ES-I3 (cell line): ENCODE data around the gene SSNA1.
A peak's percentile ranks its signal among the peaks of the same experiment; 100 is the strongest.

Experiments
- H3K36me3 ChIP-seq: 2 replicates; pipeline ENCODE4 v1.6.1; 2013; ENCODE audit warnings: mild to moderate bottlenecking, low read length, control low read depth, moderate library complexity; ENCODE audit not compliant: insufficient read depth
- H3K4me1 ChIP-seq: 2 replicates; pipeline ENCODE4 v1.6.1; 2013; ENCODE audit warnings: mild to moderate bottlenecking, control low read depth, low read length; ENCODE audit not compliant: insufficient read depth
- H3K9ac ChIP-seq: 2 replicates; pipeline ENCODE4 v1.6.1; 2013; ENCODE audit warnings: low read depth, mild to moderate bottlenecking, low read length, moderate library complexity
- H3K9me3 ChIP-seq: 2 replicates; pipeline ENCODE4 v1.6.1; 2013; ENCODE audit warnings: mild to moderate bottlenecking, low read length, moderate library complexity; ENCODE audit not compliant: control insufficient read depth, insufficient read depth

SSNA1 gene

GRCh38 chr9:137161558-137162486, 26.7 kb upstream of the SSNA1 start:
- Histone ChIP-seq H3K36me3 (no peaks in the 10 kb centered on the region), H3K9ac (no peak overlapping the region; the same call in 1 of the 2 replicates), H3K9me3 (no peaks in the 10 kb centered on the region), H3K4me1 (no peaks in the 10 kb centered on the region)

DNA sequence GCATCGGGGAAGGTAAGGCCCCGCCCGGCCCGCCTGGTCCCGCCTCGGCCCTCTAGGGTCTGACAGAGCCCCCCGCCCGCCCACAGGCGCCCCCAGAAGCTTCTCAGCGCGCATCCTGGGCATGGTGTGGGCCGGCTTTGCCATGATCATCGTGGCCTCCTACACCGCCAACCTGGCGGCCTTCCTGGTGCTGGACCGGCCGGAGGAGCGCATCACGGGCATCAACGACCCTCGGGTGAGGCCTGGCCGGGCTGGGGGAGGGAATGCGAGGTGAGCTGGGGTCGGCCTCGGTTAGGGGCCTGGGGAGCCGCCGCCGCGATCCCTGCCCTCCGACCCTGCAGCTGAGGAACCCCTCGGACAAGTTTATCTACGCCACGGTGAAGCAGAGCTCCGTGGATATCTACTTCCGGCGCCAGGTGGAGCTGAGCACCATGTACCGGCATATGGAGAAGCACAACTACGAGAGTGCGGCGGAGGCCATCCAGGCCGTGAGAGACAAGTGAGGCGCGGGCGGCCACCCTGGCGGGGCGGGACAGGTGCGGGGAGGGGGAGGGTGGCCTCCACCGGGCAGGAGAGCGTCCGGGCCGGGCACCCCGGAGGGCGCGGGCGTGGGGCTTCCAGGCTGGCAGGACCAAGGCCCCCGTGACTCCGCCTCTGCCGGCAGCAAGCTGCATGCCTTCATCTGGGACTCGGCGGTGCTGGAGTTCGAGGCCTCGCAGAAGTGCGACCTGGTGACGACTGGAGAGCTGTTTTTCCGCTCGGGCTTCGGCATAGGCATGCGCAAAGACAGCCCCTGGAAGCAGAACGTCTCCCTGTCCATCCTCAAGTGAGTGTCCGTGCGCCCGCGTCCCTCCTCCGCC, 25.7 kb upstream of the SSNA1 start:
- Histone ChIP-seq H3K9ac (peak overlapping the region; percentile 28; the same call in 1 of the 2 replicates), H3K9me3 (no peaks in the 10 kb centered on the region), H3K36me3 (no peaks in the 10 kb centered on the region), H3K4me1 (no peaks in the 10 kb centered on the region)

GRCh38 chr9:137163365-137163715, 25.1 kb upstream of the SSNA1 start:
- Histone ChIP-seq H3K4me1 (no peaks in the 10 kb centered on the region), H3K9me3 (no peaks in the 10 kb centered on the region), H3K36me3 (no peaks in the 10 kb centered on the region), H3K9ac (peak overlapping the region; percentile 28; the same call in 1 of the 2 replicates)

DNA sequence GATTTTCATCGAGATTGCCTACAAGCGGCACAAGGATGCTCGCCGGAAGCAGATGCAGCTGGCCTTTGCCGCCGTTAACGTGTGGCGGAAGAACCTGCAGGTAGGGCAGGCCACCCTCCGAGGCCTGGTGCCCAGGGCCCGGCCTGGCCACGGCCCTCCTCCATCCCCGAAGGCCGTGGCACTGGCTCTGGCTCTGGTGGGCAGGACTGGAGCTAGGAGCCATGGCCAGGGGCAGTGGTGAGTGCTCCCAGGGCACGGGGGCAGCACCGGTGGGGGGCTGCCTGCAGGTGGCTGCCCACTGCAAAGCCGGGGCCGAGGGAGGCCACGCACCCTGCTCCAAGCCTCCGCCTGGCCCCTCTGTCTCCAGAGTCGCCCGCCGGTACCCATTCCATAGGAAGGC, 24.7 kb upstream of the SSNA1 start:
- Histone ChIP-seq H3K36me3 (no peaks in the 10 kb centered on the region), H3K9ac (no peak overlapping the region), H3K4me1 (no peaks in the 10 kb centered on the region), H3K9me3 (no peaks in the 10 kb centered on the region)

DNA sequence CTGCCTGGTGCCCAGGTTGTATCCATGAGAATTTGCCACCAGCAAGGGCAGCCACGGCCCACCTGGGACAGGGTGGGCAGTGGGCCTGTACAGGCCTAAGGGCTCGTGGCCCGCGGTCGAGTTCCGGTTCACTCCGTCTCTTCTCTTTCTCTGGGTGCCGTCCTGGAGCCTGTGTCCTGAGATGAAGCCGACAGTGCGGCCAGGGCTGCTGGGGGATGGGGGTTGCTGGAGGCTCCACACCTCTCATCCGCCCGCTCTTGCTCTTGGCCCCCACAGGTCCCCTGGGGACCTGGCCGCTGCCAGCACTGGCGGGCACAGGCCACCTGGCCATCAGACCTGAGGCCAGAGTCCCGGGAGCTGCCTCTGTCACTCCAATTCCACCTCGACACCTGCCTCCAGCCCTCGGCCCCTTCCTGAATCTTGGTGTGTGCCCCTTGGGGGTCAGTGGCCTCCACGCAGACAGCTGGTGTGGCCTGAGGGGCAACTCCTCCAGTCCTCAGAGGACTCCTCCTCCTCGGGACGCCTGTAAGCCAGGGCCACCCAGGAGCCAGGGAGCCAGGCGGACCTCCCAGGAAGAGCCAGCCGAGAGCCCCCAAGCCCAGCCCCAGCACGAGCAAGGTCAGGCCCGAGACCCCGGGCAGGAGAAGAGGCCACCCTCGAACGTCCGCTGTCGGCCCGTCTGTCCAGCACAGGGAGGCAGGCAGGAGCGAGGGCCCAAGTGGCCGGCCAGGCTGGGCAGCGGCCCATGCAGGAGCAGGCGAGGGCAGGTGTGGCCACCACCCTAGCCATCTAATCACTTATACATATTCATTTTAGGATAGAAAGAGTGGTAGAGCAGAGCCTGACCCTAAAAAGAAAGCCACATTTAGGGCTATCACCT, 23.9 kb upstream of the SSNA1 start:
- Histone ChIP-seq H3K36me3 (no peaks in the 10 kb centered on the region), H3K9ac (no peak overlapping the region), H3K9me3 (no peaks in the 10 kb centered on the region), H3K4me1 (no peaks in the 10 kb centered on the region)

DNA sequence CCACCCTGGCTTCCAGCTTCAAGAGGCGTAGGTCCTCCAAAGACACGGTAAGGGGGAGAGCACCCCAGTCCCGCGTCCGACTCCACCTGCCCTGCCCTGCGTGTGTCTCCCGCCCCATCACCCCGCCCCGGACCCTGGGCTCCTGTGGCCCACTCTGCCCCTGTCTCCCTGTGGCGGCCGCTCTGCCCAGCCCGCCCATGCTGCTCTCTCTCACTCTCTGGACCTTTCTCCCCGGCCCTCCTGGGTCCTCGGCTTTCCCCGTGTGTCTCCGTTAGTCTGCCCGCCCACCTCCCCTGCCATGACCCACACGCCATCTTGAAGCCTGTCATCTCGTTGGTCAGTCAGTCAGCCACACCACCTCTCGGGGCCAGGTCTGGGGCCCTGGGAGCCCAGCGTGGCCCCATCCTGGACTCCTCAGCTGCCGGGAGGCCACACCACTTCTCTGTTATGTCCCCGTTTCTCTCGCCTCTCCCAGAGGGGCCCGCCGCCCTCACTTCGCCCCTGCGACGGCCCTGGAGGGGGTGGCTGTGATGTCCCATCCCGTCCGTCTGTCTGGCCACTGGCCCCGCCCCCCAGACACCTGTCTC, 23.1 kb upstream of the SSNA1 start:
- no peaks in the 10 kb centered on the region for H3K9me3 ChIP-seq
- no peaks in the 10 kb centered on the region for H3K36me3 ChIP-seq
- no peaks in the 10 kb centered on the region for H3K4me1 ChIP-seq
- no peak overlapping the region for H3K9ac ChIP-seq

DNA sequence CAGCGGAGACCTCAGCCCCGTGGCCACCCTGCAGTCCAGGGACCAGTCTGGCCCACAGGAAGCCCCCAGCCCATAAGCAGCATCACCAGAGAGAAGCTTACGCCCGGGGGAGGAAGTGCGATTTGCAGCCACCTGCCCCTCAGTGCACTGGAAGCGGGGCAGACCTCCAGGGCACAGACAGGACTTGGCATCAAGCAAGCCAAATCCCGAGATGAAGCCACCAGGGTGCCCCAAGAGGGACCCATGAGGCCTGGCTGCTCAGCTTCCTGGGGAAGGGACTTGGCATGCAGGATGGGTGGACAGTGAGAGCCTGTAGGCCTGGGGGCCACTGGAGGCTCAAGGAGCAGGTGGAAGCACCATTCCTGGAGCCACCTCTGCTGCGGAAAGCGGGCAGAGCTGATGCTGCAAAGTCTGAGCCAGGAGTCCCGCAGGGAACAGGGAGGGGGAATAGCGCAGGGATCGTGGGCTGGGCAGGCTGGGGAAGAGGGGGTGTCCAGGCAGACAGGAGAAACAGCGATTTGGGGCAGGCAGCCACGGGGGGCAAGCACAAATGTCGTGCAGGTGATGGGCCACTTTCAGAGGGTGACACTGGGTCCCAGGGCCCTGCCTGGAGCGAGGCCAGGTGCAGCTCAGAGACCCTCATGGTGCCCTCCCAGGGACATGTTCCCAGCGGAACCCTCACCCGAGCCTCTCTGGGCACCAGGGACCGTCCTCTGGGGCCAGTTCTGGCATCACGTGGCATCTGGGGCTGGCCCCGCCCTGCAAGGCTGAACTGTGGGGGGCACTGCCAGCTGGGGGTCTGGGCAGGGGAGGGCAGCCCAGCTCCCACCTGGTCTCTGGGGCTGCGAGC, 21.9 kb upstream of the SSNA1 start:
- Histone ChIP-seq H3K4me1 (no peaks in the 10 kb centered on the region), H3K9me3 (no peaks in the 10 kb centered on the region), H3K9ac (no peak overlapping the region), H3K36me3 (no peaks in the 10 kb centered on the region)

GRCh38 chr9:137167277-137167746, 21.2 kb upstream of the SSNA1 start:
- Histone ChIP-seq H3K4me1 (no peaks in the 10 kb centered on the region), H3K9me3 (no peaks in the 10 kb centered on the region), H3K36me3 (no peaks in the 10 kb centered on the region), H3K9ac (no peak overlapping the region)

- H3K4me1 ChIP-seq = no peaks in the 10 kb centered on the region
- no peak overlapping the region for H3K9ac ChIP-seq
- H3K9me3 ChIP-seq = no peaks in the 10 kb centered on the region
- no peaks in the 10 kb centered on the region for H3K36me3 ChIP-seq
Measured at GRCh38 chr9:137167747-137168572, 20.5 kb upstream of the SSNA1 start.

DNA sequence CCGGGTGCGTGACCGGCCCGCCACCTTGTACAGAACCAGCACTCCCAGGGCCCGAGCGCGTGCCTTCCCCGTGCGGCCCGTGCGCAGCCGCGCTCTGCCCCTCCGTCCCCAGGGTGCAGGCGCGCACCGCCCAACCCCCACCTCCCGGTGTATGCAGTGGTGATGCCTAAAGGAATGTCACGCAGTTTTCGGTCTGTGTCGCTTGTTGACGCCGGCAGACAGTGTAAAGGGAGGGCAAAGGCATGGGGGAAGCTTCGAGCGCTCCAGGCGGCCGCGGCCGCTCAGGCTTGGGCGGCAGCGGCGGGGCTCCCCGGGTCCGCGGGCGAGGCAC, 19.9 kb upstream of the SSNA1 start:
- Histone ChIP-seq H3K9ac (peak overlapping the region; percentile 29; the same call in 1 of the 2 replicates), H3K9me3 (no peaks in the 10 kb centered on the region), H3K4me1 (no peaks in the 10 kb centered on the region)

GRCh38 chr9:137168904-137169856, 19.3 kb upstream of the SSNA1 start:
- Histone ChIP-seq H3K36me3 (no peaks in the 10 kb centered on the region), H3K9me3 (no peaks in the 10 kb centered on the region), H3K9ac (peak overlapping the region; percentile 29), H3K4me1 (no peaks in the 10 kb centered on the region)

More for the DNA sequence above, 19.9 kb upstream of the SSNA1 start:
- no peaks in the 10 kb centered on the region for H3K36me3 ChIP-seq
